Small intestine (tissue), 7 donors: ENCODE results near the gene RANBP3. TPM values are rescaled to one million over a fixed set of nuclear protein-coding genes. Genes with fewer than 3 reads are reported as not detected.
"Not testable (repeated sequence)": the region's sequence is repeated elsewhere in the genome, so short reads cannot be mapped to it uniquely, and the experiment has no call there.

Experiments
- DNase-seq, 2 donors: peaks; one replicate each; pipeline versions ENCODE4 v3.0.0 to v3.0.0-alpha.2; 2013
- FAIRE-seq: peaks from 2 replicates; lab custom pipeline; 2012; peaks lifted over from hg19 to GRCh38; lab: Jason Lieb, UNC
- H3K27ac ChIP-seq, 3 donors: one replicate each; pipeline ENCODE4 v1.5.1; 2013; ENCODE audit warnings: low read length in 2 of 3, mild to moderate bottlenecking in 2 of 3, control low read depth in 1 of 3, inconsistent platforms in 1 of 3, low read depth in 1 of 3, moderate library complexity in 1 of 3
- H3K27me3 ChIP-seq, 3 donors: one replicate each; pipeline ENCODE4 v1.6.1; 2013; ENCODE audit warnings: low read length in 3 of 3, inconsistent platforms in 1 of 3; ENCODE audit not compliant: control insufficient read depth in 3 of 3, insufficient read depth in 3 of 3
- H3K36me3 ChIP-seq, 3 donors: one replicate each; pipeline ENCODE4 v1.6.1; 2013; ENCODE audit warnings: low read length in 3 of 3, inconsistent platforms in 1 of 3, low read depth in 1 of 3, mild to moderate bottlenecking in 1 of 3, moderate library complexity in 1 of 3; ENCODE audit not compliant: control insufficient read depth in 3 of 3, insufficient read depth in 2 of 3
- H3K4me1 ChIP-seq, 3 donors: one replicate each; pipeline ENCODE4 v1.6.1; 2013; ENCODE audit warnings: low read length in 2 of 3, inconsistent platforms in 1 of 3, low read depth in 1 of 3, mild to moderate bottlenecking in 1 of 3, moderate library complexity in 1 of 3; ENCODE audit not compliant: control insufficient read depth in 3 of 3, insufficient read depth in 2 of 3
- H3K4me3 ChIP-seq, 3 donors: one replicate each; pipeline ENCODE4 v1.5.1; 2013; ENCODE audit warnings: low read length in 3 of 3, control low read depth in 1 of 3, inconsistent platforms in 1 of 3, low read depth in 1 of 3, mild to moderate bottlenecking in 1 of 3, moderate library complexity in 1 of 3
- H3K9me3 ChIP-seq, 2 donors: one replicate each; pipeline ENCODE4 v1.6.1; 2013; ENCODE audit warnings: low read depth in 1 of 2, low read length in 1 of 2; ENCODE audit not compliant: control insufficient read depth in 2 of 2, insufficient read depth in 1 of 2
- WGBS, 3 donors: extraction: QIAGEN DNeasy Blood & Tissue Kit; methylation state at CpG; one replicate each; pipeline ENCODE4 v1.1.7; 2013; 5-methylcytosine and 5-hydroxymethylcytosine counted together
- polyA plus RNA-seq, 4 donors: library from polyadenylated mRNA; stranded (reverse) in 3 of 4; unstranded in 1 of 4; fragments of 200-250 nt in 3 of 4; fragments of 120-200 nt in 1 of 4; gene quantifications; one replicate each; pipeline versions ENCODE4 v1.2.1 to v1.2.3, GENCODE V29; 2013
- donor health status: healthy with polysubstance abuse.
- donor health status: control.
- donor health status: control.
- donor health status: Bipolar disorder and iron deficiency.
- donor health status: healthy.

The RANBP3 gene
- polyA plus RNA-seq, 4 donors = 23.0 to 52.5 (median 38.3) TPM

DNA sequence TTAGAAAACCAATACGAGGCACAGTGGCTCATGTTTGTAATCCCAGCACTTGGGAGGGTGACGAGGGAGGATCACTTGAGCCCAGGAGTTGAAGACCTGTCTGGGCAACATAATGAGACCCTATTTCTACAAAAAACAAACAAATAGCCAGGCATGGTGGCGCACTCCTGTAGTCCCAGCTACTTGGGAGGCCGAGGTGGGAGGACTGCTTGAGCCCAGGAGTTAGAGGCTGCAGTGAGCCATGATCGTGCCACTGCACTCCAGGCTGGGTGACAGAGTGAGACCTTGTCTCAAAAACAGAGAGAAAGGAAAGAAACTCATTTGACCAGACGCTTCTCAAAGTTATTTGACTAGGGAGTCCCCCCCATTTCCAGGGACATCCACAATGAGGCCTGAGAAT lies 14.7 kb downstream of the RANBP3 start:
- H3K9me3 ChIP-seq, FAIRE-seq, H3K4me3 ChIP-seq, DNase-seq, H3K27me3 ChIP-seq: not testable (repeated sequence)
- peaks cover 6 to 56% (median 19%) of the 10 kb centered on the region in 3 donors for H3K4me1 ChIP-seq
- peak overlapping the region; percentile 46 to 92 (median 77) for H3K27ac ChIP-seq
- WGBS, 3 donors = 84 to 87% (median 85%) methylated on average over 6 of the region's 6 CpGs
- H3K36me3 ChIP-seq = peaks cover 0 to 48% (median 0%) of the 10 kb centered on the region in 3 donors

DNA sequence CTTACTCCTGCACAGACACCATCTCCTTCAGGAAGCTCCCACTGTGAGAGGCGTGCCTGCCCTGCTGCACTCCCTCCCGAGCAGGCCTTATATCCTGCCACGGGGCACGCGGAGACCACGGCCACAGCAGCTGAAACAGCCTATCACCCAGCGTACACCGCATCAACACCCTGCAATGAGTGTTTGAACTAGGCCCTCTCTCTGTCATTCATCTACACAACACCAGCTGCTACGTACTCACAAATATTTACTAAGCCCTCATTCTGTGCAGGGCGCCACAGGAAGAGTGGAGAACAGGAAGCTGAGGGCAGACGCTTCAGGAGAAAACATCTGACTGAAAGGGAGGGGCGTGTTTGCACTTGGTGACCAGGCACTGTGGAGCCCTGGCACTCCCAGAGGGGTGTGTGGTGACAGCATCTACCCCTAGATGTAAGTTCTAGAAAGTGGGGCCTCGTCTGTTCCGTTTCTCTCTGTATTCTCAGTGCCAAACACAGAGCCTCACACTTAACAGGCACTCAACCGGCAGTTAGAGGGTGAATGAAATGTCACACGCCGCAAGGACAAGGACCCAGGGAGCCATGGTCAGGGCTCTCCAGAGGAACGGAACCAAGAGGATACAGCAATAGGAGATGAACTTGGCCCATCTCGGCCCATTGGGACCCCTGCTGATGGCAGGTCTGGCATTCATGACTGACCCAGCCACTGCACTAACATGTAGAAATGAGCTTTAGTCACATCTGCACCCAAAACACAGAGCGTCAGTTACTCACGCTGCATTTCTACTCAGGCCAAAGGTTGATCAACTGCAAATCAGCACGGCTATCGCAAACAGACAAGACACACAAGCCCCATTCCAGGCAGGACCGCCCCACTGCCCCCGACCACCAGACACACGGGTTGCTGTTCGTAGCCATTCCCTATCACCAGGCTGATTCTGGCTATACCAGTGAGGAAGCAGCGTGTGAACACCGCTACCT lies 15.7 kb downstream of the RANBP3 start:
- H3K4me1 ChIP-seq = peaks cover 6 to 56% (median 15%) of the 10 kb centered on the region in 3 donors
- H3K36me3 ChIP-seq = peaks cover 0 to 48% (median 0%) of the 10 kb centered on the region in 3 donors
- WGBS, 3 donors = 11 to 27% (median 18%) methylated on average over 29 of the region's 29 CpGs
- peak overlapping the region; percentile 61 to 92 (median 77) for H3K27ac ChIP-seq
- no peaks in the 10 kb centered on the region for H3K9me3 ChIP-seq
- FAIRE-seq (no peak), DNase-seq (peak; percentile 83 to 86)
- H3K27me3 ChIP-seq = no peaks in the 10 kb centered on the region
- no peak overlapping the region for H3K4me3 ChIP-seq

DNA sequence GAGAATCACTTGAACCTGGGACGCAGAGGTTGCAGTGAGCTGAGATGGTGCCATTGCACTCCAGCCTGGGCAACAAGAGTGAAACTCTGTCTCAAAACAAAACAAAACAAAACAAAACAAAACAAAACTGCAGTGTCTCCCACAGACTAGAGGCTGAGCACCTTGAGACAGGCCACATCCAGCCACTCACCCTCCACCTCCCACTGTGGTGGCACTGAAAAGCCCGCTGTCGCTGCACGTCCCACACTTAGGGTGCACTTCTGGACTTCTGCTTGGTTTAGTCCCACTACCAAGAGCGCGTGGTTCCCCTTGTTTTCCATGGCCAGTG lies 16.3 kb downstream of the RANBP3 start:
- DNase-seq, FAIRE-seq, H3K27me3 ChIP-seq, H3K9me3 ChIP-seq, H3K4me3 ChIP-seq: not testable (repeated sequence)
- Histone ChIP-seq H3K4me1 (peaks cover 6 to 60% (median 15%) of the 10 kb centered on the region in 3 donors), H3K36me3 (peaks cover 0 to 54% (median 0%) of the 10 kb centered on the region in 3 donors), H3K27ac (peak overlapping the region; percentile 61 to 92 (median 77))
- WGBS, 3 donors = 49 to 69% (median 54%) methylated on average over 5 to 6 of the region's 6 CpGs

DNA sequence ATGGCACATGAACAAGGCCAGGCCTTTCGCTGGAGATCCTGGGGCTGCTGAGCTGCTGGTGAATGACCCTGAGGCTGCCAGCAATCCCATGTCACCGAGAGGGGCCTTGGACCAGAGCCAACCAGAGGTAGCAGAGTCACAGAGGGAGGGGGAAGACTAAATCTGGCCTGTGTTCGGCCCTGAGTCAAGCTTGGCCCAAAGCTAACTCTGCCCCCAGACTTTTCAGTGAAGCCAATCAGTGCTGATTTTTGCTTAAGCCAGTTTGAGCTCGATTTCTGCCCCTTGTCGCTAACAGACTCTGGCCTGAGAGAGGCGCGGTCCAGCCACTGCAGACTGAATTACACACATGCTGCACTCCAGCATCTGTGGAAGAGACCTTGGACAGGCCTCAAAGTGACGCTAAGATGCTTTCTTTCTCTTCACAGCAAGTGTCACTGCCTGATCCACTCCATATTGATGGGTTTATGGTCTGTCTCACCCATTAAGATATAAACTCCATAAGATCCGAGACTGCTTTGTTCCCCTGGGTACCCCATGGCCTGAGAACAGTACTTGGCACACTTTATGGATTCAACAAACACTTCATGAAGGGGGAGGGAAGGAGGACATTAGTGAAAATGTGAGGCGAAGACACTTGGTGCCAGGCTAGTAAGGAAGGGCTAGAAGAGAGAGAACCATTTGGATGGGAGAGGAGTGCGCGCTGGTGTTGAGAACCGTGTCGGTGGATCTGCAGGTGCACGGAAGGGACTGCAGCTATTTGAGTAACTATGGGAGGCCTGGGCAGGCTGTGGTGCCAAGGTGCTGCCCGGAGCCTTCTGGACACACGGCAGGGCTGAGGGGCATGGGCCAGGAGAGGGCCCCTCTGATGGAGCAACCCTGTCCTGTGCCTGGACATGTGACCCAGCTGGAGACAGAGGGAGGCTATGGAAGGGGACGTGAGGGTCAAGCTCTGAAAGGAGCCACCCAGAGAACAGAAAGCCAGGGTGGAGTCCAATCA lies 17.6 kb downstream of the RANBP3 start:
- H3K27me3 ChIP-seq = no peaks in the 10 kb centered on the region
- DNase-seq = no peak
- peak overlapping the region in 2 of 3 donors; percentile 31 to 50 for H3K27ac ChIP-seq
- peaks cover 6 to 56% (median 15%) of the 10 kb centered on the region in 3 donors for H3K4me1 ChIP-seq
- FAIRE-seq = no peak
- H3K36me3 ChIP-seq = peaks cover 0 to 46% (median 0%) of the 10 kb centered on the region in 3 donors
- 72 to 73% (median 73%) methylated on average over 17 to 18 of the region's 18 CpGs for WGBS, 3 donors
- no peaks in the 10 kb centered on the region for H3K9me3 ChIP-seq
- no peak overlapping the region for H3K4me3 ChIP-seq

DNA sequence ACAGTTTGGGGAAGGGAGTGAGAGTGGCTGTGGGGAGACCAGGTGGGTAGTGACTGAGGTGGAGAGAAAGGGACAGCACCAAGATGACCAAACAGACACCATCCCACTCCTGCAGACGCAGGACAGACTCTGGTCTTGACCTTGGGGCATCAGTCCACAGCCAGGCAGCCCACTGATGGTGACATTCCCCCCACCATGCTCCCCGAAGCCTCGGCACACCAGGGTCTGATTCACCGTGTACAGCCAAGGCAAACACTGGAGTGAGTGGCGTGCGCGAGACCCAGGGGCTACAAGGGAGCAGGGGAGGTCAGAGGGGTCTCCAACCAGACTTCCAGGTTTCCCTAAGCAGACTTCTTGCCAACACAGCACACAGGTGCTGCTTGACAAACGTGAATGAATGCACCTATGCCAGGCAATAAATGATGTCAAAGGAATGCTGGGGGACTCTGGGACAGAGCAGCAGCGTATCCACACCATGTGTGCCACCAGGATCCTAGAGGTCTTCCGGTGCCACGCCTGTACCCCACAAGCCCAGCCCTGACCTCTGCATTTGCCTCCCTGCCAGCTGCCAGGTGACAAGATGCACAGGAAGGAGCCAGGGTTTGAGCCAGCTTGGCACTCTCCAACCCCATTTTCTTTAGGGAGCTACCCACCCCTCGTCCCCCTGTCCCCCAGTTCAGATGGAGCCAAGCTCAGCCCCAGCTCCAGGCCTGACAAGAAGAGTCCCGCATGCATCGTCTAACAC lies 18.5 kb downstream of the RANBP3 start:
- 84 to 89% (median 85%) methylated on average over 14 of the region's 14 CpGs for WGBS, 3 donors
- FAIRE-seq = no peak
- Histone ChIP-seq H3K4me3 (no peak overlapping the region), H3K4me1 (peaks cover 6 to 64% (median 18%) of the 10 kb centered on the region in 3 donors), H3K27ac (peak overlapping the region in 2 of 3 donors; percentile 10 to 50), H3K36me3 (peaks cover 0 to 46% (median 0%) of the 10 kb centered on the region in 3 donors), H3K27me3 (no peaks in the 10 kb centered on the region), H3K9me3 (no peaks in the 10 kb centered on the region)
- DNase-seq = no peak

DNA sequence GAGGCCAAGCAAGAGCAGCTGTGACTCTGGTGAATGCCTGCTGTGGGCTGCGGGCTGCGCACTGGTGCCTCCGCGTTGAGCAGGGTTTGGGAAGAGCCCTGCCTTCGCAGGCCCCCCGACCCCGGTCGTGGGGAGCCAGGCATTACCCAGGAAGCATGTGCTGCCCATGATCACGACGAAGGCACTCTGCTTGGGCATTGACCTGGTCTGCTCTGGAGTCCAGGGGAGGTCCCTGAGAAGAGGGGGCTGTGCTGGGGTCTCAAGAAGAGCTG lies 19.2 kb downstream of the RANBP3 start:
- Histone ChIP-seq H3K27ac (no peak overlapping the region), H3K9me3 (no peaks in the 10 kb centered on the region), H3K27me3 (no peaks in the 10 kb centered on the region), H3K36me3 (peaks cover 0 to 39% (median 0%) of the 10 kb centered on the region in 3 donors), H3K4me3 (no peak overlapping the region), H3K4me1 (peaks cover 8 to 71% (median 24%) of the 10 kb centered on the region in 3 donors)
- no peak for DNase-seq
- no peak for FAIRE-seq
- WGBS, 3 donors = 92 to 95% (median 94%) methylated on average over 10 of the region's 10 CpGs

DNA sequence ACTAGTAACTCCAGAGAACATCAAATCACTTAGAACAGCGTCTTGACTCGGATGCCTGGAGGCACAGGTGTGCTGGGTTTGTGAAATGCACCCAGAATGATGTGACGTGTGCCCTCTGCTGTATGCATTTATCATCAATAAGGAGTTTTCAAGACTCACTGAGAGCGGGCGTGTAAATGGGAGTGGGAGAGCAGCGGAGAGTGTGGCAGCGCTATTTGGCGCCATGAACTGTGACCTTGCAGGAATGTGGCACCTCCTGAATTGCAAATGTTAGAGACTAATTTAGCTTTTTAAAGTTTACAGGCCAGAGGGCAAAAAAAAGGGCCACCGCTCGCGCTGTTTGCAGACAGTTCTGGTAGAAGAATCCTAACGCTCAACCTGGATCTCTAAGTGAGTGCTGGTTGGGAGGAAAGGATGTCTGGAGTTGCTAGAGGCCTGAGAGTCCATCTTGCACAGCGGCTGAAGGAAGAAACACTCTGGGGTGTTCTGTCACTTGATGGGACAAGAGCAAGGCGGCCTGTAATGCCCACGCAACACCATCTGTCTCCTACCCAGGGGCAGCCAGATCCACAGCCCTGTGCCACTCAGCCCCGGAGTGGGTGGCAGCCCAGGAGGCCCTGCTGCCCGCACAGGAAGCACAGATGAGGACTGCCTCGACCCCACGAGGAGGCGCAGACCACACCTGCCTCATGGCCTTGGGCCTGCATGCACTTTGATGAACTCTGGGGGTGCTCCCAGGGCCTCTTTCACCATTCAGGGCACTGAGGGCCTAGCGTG lies 19.7 kb downstream of the RANBP3 start:
- Histone ChIP-seq H3K36me3 (peaks cover 0 to 39% (median 0%) of the 10 kb centered on the region in 3 donors), H3K27ac (no peak overlapping the region), H3K9me3 (no peaks in the 10 kb centered on the region), H3K4me1 (peaks cover 8 to 72% (median 24%) of the 10 kb centered on the region in 3 donors), H3K27me3 (no peaks in the 10 kb centered on the region), H3K4me3 (no peak overlapping the region)
- 70 to 79% (median 73%) methylated on average over 21 of the region's 21 CpGs for WGBS, 3 donors
- FAIRE-seq = no peak
- no peak for DNase-seq
